NCI-H1694 (cell line): ENCODE measurements around the gene HNF1A.
A peak's percentile ranks its signal among the peaks of the same experiment; 100 is the strongest.
"Not testable (repeated sequence)": the region's sequence is repeated elsewhere in the genome, so short reads cannot be mapped to it uniquely, and the experiment has no call there.

ENCODE experiments used
- DNase-seq: peaks from one replicate; lab custom pipeline; 2025; lab: John Stamatoyannopoulos, UW

The HNF1A gene

DNA sequence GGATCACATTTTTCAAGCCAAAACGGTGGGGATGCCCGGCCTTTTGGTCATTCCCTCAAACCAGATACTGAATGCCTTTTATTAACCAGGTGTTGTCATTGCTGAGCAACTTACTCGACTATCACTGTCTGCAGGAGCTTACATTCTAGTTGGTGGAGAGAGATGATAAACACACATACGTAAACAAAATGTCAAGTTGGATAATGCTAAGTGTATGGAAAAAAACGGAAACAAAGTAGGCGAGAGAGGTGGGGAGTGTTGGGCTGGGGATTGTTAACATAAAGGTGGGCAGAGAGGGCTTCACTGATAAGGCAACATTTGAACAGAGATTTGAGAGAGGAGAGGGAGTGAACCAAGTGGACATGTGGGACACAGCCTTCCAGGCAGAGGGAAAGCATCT is 33.5 kb downstream of the HNF1A start:
- DNase-seq: no peak

DNA sequence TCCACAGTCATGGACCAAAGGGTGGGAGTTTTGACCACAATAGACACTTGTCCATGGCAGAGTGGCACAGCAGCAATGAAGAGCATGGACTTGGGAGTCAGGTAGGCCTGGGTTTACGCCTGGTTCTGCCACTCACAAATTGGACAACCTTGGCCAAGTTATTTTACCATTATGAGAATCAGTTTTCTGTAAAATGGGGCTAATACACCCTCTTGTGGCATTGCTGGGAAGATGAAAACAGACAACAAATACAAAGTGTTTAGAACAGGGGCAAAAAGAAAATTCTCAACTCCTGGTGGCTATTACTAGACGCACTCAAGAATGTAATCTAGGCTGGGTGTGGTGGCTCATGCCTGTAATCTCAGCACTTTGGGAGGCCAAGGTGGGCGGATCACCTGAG is 35.4 kb downstream of the HNF1A start:
- DNase-seq: no peak

DNA sequence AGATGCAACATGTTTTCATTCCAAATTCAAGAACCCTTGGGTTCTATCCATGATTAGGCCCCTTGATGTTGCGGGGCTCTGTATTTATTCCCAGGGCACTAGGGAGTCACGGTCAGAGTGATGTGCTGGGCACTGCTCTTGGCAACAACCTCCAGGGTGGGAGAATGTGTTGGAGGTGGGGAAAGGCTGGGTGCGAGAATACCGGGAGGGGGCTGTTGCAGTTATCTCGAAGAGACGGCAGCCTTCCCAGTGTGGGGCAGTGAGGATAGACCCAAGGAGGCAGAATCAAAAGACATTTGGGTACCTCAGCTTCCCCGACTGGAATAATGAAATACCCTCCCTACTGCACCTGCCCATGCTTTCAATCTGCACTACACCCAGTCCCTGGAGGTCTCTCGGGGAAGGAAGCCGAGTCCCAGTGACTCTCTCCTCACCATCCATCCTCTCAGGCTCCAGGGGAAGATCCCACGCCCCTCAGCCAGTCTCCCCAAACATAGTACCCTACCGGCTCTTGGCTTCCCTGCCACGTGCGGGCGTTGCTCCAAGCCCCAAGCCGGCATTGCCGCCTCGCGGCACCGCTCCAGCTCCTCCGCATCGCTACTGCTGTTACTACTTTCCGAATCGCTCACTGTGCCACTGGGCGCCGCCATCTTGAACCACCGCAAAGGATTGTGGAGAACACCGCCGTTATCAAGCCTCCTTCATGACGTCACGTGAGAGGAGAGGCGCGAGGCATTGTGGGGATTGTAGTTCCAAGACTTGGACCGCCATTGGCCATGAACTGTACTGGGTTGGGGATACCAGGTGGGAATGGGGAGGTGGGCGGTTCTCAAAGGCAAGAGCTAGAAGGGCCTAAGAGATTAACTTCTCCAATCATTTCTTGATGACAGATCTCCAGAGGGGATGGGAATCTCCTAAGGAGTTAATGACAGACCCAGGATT is 37.8 kb downstream of the HNF1A start, which contains the start of gene C12orf43:
Gene C12orf43, minus strand, starts transcription at position 663 of the 942 bp plus-strand sequence. Its CDS starts 13 bp downstream, at position 650.
- peak; percentile 92 for DNase-seq

DNA sequence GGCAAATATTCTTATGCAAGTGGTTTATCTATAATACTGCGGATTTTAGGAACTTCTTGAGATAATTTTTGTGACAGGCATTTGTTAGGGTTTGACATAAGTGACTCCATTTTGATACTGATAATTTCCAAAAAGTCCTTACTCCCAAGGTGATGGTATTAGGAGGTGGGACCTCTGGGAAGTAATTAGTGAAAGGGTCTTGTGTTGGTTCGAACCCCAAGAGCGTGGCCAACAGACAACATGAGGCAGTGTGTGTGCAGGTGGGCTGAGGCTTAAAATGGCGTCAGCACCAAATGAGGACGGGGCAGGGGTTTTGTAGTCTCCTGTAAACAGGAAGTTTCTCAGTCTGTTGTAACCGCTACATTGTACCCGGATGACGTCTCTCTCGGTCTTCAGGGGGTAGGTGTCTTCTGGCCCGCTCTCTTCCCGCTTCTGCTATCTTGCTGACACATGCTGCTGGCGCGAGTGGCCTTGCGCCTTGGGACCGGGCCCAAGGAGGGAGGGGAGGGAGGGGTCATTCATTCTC is 39.7 kb downstream of the HNF1A start:
- no peak for DNase-seq

DNA sequence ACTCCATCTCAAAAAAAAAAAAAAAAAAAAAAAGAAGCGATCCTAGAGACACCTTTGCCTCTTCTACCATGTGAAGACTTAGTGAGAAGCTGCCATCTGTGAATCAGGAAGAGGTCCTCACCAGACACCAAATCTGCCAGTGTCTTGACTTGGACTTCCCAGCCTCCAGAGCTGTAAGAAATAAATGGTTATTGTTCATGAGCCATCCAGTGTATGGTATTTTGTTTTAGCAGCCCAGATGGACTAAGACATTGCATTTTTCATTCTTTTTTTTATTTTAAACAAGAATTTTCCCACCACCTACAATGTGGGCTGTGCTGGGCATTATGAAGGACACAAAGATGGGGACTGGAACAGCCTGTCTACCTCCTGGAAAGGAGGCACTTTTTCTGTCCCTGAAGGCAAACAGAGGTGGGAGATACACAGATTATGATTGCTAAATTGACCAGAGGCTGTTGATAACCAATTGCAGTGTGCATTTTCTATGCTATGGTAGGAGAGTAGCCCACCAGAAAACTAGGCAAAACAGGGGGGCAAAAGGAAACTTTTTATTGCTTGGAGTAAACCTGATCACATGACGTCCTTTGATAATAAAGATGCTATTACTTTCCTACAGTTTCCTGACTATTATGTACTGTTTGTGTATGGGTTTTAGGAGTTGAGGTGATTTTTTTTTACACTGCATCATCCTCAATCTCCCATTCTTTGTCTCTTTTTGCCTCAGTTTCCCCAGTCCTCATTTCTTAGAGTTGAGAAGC is 40.7 kb downstream of the HNF1A start:
- DNase-seq: no peak

DNA sequence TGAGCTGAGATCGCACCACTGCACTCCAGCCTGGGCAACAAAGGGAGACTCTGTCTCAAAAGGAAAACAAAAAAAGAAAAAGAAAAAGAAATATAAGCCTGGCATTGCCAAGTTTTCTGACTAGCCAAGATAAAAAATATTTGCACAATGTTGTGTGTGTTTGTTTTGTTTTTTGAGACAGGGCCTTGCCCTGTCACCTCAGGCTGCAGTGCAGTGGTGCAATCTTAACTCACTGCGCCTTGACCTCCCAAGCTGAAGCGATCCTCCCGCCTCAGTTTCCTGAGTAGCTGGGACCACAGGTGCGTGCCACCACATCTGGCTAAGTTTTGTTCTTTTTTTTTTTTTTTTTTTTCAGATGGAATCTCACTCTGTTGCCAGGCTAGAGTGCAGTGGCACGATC is 43.4 kb downstream of the HNF1A start:
- no peak for DNase-seq

DNA sequence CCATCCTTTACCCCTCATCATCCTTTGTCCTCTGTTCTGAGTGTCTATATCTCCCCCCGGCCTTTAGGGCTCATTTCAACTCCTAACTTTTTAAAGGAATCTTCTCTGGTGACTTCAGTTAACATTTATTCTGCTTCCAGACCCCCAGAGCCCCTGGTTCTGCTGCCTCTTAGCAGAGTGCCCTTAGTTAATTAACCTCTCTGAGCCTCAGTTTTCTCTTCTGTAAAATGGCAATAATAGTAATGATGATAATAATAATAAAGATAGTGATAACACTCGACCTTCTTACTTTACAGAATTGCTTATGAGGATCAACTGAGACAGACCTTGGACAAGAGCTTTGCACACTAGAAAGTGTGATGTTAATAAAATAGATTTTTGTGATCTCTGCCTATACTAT is 44.4 kb downstream of the HNF1A start:
- no peak for DNase-seq

DNA sequence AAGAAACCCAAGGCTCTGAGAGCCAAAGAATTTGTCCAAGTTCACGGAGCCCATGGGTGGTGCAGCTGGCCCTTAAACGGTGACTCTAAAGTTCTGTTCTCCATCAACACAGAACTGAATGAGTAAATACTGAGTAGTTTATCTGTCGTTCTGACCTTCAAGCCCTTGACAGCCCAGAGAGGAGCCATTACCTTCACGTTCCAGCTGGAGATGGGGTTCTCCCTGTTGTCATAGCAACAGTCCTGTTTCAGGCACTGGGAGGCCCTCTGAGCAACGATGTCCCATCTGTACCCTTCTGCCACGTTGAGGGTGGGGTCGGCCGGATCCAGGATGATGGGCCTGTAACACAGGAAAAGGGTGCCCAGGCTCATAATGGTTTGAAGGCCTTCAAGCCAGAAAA is 45.5 kb downstream of the HNF1A start:
- no peak for DNase-seq

DNA sequence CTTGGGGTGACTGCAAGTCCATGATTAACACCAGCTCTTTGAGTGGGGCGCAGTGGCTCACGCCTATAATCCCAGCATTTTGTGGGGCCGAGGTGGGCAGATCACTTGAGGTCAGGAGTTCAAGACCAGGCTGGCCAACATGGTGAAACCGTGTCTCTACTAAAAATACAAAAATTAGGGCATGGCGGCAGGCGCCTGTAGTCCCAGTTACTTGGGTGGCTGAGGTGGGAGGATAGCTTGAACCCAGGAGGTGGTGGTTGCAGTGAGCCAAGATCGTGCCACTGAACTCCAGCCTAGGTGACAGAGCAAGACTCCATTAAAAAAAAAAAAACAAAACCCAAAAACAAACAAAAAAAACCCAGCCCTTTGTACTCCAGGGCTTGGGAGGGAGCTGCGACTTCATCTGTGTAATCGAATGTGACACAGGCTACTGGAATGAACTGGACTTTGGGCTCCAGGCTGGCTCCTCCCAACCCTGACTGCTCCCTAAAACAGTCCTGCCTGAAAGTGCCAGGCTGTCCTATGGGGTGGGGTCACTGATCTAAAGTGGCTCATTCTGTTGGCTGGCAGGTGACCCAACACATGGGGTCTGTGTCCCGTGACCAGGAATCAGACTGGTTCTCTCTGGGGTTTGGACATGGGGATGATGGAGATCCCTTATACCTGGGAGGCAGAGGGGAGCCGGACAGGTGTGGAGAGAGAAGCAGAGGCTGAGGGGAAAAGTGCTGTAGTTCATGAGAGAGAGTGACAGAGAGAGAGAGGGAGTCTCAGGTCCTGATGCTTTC is 47.3 kb downstream of the HNF1A start:
- no peak for DNase-seq

DNA sequence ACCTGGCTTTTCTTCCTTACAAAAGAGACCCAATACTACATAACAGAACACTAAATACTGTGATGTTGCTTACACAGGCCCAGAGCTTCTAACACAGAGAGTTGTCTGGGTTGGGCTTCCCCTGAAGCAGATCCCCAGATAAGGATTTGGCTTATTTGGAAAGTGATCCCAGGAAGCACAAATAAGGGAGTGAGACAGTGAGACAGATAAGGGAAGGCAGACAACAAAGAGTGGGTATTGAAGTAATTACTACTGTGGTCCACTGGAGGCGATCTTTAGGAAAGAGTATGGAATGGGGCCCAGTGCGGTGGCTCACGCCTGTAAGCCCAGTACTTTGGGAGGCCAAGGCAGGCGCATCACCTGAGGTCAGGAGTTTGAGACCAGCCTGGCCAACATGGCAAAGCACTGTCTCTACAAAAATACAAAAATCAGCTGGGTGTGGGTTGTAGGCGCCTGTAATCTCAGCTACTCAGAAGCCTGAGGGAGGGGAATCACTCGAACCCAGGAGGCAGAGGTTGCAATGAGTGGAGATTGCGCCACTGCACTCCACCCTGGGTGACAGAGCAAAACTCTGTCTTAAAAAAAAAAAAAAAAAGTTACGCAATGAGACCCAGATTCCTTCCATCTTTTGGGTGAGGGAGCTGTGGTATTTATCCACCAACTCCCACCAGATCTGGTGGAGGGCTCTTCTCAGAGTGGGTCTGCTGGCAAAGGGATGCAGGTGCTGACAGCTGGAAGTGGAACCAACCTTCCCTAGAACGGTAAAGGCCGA is 48.1 kb downstream of the HNF1A start:
- DNase-seq: no peak

DNA sequence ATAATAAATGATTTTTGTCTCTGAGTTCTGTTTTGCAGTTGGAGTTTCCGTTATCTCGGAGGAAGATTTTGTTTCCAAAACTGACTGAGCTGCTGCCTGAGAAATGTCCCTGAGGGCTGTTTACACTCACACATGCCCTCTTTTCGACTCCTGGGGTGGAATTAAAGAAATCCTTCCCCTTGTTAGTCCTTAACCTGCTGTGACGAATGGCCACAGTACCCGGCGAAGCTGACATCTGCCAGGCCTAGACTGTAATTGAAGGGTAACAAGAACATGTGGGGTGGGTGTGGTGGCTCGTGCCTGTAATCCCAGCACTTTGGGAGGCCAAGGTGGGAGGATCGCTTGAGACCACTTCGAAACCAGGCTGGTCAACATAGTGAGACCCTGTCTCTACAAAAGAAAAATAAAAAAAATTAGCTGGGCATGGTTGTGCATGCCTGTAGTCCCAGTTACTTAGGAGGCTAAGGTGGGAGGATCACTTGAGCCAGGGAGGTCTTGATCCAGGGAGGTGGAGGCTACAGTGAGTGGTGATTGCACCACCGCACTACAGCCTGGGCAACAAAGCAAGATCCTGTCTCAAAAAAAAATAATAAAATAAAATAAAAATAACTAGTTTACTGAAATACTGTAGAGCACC is 52.4 kb downstream of the HNF1A start:
- DNase-seq: no peak

DNA sequence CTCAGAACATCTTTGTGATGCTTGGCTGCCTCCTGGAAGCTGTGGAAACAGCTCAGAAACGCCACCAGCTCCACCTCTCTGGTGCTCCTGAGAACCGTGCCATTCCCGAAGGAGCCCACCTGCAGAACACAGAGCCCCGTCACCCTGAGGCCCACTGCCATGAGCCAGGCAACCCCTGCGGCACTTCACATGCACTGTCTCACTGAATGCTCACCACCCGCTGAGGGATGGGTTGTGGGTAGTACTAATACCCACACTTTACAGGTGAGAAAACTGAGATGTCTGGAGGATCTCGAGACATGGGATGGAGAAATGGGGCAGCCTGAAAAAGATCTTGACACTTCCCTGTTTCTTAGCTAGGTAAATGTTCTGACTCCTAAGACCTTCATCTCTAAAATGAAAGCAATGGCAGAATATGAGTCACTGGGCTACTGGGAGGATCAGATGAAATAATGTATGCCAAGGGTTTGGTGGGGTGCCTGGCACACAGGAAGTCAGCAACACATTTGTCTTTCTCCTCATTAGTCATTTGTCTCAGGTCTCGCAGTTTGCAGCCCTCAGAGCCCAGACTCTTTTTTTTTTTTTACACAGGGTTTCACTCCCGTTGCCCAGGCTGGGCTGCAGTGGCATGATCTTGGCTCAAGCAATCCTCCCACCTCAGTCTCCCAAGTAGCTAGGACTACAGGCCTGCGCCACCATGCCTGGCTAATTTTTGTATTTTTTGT is 55.4 kb downstream of the HNF1A start:
- DNase-seq: no peak

DNA sequence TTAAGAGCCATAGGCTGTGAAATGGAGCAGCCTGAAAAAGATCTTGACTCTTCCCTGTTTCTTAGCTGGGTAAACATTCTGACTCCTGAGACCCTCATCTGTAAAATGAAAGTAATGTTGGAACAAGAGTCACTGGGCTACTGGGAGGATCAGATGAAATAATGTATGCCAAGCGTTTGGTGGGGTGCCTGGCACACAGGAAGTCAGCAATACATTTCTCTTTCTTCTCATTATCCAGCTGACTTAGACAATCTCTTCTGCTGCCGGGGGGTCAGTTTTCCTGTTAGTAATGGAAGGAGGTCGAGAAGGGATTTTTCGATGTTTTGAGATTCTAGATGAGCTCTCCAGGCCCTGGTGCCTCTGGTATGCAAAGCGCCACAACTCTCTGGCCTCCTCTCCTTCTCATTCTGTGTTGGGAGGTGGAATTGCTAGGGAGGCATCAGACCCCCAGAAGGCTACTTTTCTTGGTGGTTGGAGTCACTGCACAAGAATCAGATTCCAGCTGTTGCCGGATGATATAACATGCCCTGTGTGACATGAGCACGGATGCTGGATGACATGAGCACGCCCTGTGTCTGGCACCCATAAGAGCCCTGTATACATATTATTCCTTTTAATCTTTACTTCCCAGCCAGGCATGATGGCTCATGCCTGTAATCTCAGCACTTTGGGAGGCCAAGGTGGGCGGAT is 56.4 kb downstream of the HNF1A start:
- no peak for DNase-seq

DNA sequence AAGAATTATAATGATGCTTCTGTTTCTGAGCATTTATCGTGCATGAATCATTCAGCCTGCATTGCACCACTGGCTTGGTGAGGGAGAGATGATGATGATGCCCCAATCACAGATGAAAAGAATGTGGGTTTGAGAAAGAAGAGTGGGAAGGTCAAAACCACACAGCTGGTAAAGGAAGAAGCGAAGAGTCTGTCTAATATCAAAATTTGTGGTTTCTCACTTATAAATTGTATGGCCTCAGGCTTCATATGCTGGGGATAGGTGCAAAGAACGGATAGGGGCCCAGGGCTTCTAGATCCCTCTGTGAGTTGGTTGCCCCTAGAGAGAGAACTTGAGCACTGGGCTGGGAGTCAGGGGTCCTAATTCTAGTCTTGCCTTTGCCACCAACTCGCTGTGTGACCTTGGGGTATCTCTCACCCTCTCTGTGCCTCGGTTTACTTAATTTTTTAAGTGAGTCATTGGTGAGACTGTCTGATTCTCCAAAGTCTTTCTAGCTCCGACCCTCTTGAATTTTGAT is 58.5 kb downstream of the HNF1A start:
- DNase-seq: no peak

DNA sequence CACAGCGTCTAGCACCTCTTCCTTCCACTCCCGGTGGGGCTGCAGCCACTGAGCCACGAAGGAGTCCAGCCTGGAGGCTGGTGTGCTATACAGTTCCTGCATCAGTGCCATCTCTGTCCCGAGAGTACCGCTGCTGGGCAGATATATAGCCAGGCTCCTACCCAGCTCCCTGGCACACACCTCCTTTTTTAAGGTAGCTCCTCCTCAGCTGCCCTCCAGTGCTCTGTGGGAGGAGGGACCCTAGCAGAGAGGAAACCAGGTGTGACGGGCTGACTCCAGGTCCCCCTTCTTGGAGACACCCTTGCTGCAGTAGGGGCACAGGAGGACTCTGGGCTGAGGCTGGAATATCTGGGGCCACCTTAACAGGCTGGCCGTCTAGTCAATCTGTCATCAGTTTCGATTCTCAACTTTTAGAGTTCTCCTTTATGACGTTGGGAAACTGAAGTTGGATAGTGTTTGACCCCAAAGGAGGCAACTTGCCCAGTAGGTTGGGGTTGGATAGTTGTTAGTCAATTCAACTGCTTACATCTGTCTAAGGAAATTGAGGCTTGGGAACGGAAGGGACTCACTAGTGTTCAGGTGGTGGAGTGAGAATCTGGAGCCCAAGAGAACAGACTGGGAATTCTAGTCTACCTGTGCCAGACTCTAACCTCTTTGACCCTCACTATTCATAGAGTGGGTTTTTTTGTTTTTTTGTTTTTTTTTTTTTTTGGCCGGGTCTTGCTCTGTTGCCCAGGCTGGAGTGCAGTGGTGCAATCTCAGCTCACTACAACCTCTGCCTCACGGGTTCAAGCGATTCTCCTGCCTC is 60.7 kb downstream of the HNF1A start, which contains the start of gene OASL:
Gene OASL, minus strand, starts transcription at position 386 of the 808 bp plus-strand sequence. Its CDS starts 275 bp downstream, at position 111.
- no peak for DNase-seq

DNA sequence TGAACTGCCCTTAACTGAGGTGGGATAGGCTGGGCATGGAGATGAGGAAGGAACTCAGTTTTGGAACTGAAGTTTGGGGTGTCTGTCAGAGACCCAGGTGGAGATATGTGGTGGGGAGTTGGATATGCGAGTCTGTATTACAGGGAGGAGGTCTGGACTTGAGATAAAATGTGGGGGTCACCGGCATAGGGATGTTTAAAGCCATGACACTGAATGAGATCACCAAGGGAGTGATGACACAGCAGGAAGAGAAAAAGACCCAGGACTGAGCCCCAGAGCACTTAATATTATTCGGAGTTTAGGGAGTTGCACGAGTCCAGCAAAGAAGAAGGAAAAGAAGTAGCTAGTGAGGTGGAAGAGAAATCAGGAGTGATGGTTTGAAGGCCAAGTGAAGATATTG is 64.7 kb downstream of the HNF1A start:
- no peak for DNase-seq

DNA sequence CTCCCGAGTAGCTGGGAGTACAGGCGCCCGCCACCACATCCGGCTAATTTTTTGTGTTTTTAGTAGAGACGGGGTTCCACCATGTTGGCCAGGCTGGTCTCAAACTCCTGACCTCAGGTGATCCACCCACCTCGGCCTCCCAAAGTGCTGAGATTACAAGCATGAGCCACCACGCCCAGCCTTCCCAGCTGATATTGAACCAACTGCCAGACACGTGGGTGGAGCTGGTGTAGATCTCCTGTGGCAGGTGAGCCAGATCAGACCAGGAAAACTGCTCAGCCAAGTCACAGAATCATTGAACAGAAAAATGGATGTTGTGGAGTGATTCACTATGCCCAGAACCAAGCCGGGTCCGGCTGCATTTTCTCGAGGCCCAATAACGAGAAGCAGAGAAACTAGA is 69.1 kb downstream of the HNF1A start:
- DNase-seq: not testable (repeated sequence)

DNA sequence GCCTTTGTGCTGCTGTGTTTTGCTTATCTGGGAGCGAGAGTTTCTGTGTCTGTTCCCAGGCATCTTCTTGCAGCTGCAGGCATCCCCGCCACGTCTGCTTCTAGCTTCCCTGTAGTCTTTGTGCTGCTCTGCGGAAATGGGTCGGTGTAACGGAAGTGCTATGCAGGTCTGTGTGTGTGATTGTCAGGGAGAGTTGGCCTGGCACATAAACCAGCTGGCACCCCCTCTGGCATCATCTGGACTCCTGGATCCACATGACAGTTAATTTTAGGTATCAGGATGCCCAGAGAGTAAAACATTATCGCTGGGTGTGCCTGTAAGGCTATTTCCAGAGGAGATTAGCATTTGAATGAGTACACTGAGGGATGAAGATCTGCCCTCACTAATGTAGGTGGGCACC is 70.1 kb downstream of the HNF1A start:
- no peak for DNase-seq
